EH (cell line): ENCODE data around the gene TENT4A.
"Not testable (repeated sequence)": the region's sequence is repeated elsewhere in the genome, so short reads cannot be mapped to it uniquely, and the experiment has no call there.

Source experiments
- DNase-seq: peaks from one replicate; pipeline ENCODE4 v3.0.0-alpha.2; 2015; ENCODE audit warnings: low read depth

TENT4A gene

GRCh38 chr5:6713274-6714225 is at the start of gene TENT4A:
TSS of gene TENT4A (plus strand) at chr5:6713432. CDS start at chr5:6713984, 552 bp downstream.
- DNase-seq = no peak

- no peak for DNase-seq
Measured at GRCh38 chr5:6666762-6667161, 46.5 kb upstream of the TENT4A start.

GRCh38 chr5:6667648-6668047 is 45.6 kb upstream of the TENT4A start:
- DNase-seq = no peak

GRCh38 chr5:6668717-6669116 is 44.5 kb upstream of the TENT4A start:
- DNase-seq = not testable (repeated sequence)

GRCh38 chr5:6673031-6673430 is 40.2 kb upstream of the TENT4A start:
- no peak for DNase-seq

- DNase-seq = no peak
Measured at GRCh38 chr5:6673963-6674362, 39.3 kb upstream of the TENT4A start.

GRCh38 chr5:6674421-6674820 is 38.8 kb upstream of the TENT4A start:
- no peak for DNase-seq

- DNase-seq = no peak
Measured at GRCh38 chr5:6674886-6675285, 38.3 kb upstream of the TENT4A start.

GRCh38 chr5:6675784-6676491 is 37.3 kb upstream of the TENT4A start:
- DNase-seq = peak; percentile 1

- DNase-seq = peak; percentile 50
Measured at GRCh38 chr5:6676702-6677101, 36.5 kb upstream of the TENT4A start.

GRCh38 chr5:6678385-6678784 is 34.8 kb upstream of the TENT4A start:
- DNase-seq = no peak

GRCh38 chr5:6680922-6681321 is 32.3 kb upstream of the TENT4A start:
- no peak for DNase-seq

- DNase-seq = no peak
Measured at GRCh38 chr5:6681682-6682081, 31.6 kb upstream of the TENT4A start.

GRCh38 chr5:6682239-6682638 is 31.0 kb upstream of the TENT4A start:
- DNase-seq = no peak

GRCh38 chr5:6683241-6683640 is 30.0 kb upstream of the TENT4A start:
- no peak for DNase-seq

GRCh38 chr5:6684075-6684474 is 29.2 kb upstream of the TENT4A start:
- no peak for DNase-seq

GRCh38 chr5:6686501-6686900 is 26.7 kb upstream of the TENT4A start:
- DNase-seq = no peak

GRCh38 chr5:6686915-6687409 is 26.3 kb upstream of the TENT4A start:
- DNase-seq = peak; percentile 63

- DNase-seq = no peak
Measured at GRCh38 chr5:6687505-6687904, 25.7 kb upstream of the TENT4A start.

- no peak for DNase-seq
Measured at GRCh38 chr5:6692906-6693305, 20.3 kb upstream of the TENT4A start.

GRCh38 chr5:6698696-6699095 is 14.5 kb upstream of the TENT4A start:
- DNase-seq = no peak

GRCh38 chr5:6699357-6699756 is 13.9 kb upstream of the TENT4A start:
- no peak for DNase-seq

GRCh38 chr5:6700074-6700684 is 13.1 kb upstream of the TENT4A start:
- no peak for DNase-seq
